Ishikawa (cell line): Measurements from ENCODE around the gene CHERP.
A peak's percentile ranks its signal among the peaks of the same experiment; 100 is the strongest.

Experiments
- CEBPB ChIP-seq: IDR thresholded peaks from 2 replicates; pipeline ENCODE4 v1.6.1; 2012
- CREB1 ChIP-seq: IDR thresholded peaks from 2 replicates; pipeline ENCODE4 v1.6.1; 2012; ENCODE audit warnings: low read depth
- EGR1 ChIP-seq: IDR thresholded peaks from 2 replicates; pipeline ENCODE4 v1.6.1; 2012
- EP300 ChIP-seq: IDR thresholded peaks from 2 replicates; pipeline ENCODE4 v1.6.1; 2012; ENCODE audit warnings: borderline replicate concordance
- FOXM1 ChIP-seq: IDR thresholded peaks from 2 replicates; pipeline ENCODE4 v1.6.1; 2012; ENCODE audit warnings: low read depth, borderline replicate concordance
- NFIC ChIP-seq: IDR thresholded peaks from 2 replicates; pipeline ENCODE4 v1.6.1; 2012
- RAD21 ChIP-seq: IDR thresholded peaks from 2 replicates; pipeline ENCODE4 v1.6.1; 2012; ENCODE audit warnings: low read depth
- TAF1 ChIP-seq: IDR thresholded peaks from 2 replicates; pipeline ENCODE4 v1.6.1; 2012; ENCODE audit warnings: low read depth, mild to moderate bottlenecking
- TCF12 ChIP-seq: IDR thresholded peaks from 2 replicates; pipeline ENCODE4 v1.6.1; 2012; ENCODE audit warnings: low read depth
- TEAD4 ChIP-seq: IDR thresholded peaks from 2 replicates; pipeline ENCODE4 v1.6.1; 2012
- YY1 ChIP-seq: IDR thresholded peaks from 2 replicates; pipeline ENCODE4 v1.6.1; 2012; ENCODE audit warnings: low read depth
- ZBTB7A ChIP-seq: IDR thresholded peaks from 2 replicates; pipeline ENCODE4 v1.6.1; 2012; ENCODE audit warnings: low read depth
- TF ChIP-seq, protein P1 (sequence below): IDR thresholded peaks from 2 replicates; pipeline ENCODE4 v1.6.1; 2012
- TF ChIP-seq, protein P2 (sequence below): IDR thresholded peaks from 2 replicates; pipeline ENCODE4 v1.6.1; 2012
- TF ChIP-seq, protein P3 (sequence below): IDR thresholded peaks from 2 replicates; pipeline ENCODE4 v1.6.1; 2012; ENCODE audit warnings: low read depth, mild to moderate bottlenecking

CHERP gene

DNA sequence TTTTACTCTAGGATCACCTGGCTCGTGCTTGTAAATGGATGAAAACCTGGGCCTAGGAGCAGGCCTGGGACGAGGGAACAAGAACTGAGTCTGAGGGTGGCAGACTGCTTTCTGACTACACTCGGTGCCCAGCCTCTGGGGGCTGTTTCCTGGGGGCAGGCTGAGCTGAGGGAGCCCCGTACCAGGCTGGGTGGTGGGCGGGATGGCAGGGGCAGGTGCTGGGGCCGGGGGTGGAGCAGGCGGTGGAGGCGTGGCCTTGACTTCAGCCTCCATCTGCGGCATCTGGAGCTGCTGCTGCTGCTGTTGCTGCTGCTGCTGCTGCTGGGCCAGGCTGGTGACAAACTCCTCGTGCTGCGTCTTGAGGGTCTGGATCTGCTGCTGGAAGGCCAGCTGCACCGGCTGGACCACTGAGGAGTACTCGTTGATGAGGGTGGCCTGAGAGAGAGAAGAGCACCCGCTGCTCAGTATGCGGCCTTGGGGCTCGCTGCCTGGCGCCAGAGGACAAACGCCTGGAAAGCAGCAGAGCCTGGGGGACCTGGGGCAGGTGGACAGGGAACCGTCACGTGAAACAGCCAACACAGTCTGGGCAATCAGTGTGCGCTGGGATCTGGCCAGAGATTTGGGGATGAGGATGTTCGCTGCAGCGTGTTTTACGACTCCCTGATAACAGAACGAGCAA is 12.6 kb downstream of the CHERP start:
- TF ChIP-seq RAD21 = no peak
- TF ChIP-seq EGR1 = no peak
- no peak for TF ChIP-seq YY1
- no peak for TF ChIP-seq TAF1
- TF ChIP-seq TEAD4 = no peak
- TF ChIP-seq, protein P1, sequence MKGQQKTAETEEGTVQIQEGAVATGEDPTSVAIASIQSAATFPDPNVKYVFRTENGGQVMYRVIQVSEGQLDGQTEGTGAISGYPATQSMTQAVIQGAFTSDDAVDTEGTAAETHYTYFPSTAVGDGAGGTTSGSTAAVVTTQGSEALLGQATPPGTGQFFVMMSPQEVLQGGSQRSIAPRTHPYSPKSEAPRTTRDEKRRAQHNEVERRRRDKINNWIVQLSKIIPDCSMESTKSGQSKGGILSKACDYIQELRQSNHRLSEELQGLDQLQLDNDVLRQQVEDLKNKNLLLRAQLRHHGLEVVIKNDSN = no peak
- TF ChIP-seq ZBTB7A = no peak
- TF ChIP-seq TCF12 = no peak
- no peak for TF ChIP-seq CREB1
- TF ChIP-seq NFIC = no peak
- TF ChIP-seq EP300 = no peak
- no peak for TF ChIP-seq CEBPB
- TF ChIP-seq, protein P2, sequence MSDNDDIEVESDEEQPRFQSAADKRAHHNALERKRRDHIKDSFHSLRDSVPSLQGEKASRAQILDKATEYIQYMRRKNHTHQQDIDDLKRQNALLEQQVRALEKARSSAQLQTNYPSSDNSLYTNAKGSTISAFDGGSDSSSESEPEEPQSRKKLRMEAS = no peak
- TF ChIP-seq, protein P3, sequence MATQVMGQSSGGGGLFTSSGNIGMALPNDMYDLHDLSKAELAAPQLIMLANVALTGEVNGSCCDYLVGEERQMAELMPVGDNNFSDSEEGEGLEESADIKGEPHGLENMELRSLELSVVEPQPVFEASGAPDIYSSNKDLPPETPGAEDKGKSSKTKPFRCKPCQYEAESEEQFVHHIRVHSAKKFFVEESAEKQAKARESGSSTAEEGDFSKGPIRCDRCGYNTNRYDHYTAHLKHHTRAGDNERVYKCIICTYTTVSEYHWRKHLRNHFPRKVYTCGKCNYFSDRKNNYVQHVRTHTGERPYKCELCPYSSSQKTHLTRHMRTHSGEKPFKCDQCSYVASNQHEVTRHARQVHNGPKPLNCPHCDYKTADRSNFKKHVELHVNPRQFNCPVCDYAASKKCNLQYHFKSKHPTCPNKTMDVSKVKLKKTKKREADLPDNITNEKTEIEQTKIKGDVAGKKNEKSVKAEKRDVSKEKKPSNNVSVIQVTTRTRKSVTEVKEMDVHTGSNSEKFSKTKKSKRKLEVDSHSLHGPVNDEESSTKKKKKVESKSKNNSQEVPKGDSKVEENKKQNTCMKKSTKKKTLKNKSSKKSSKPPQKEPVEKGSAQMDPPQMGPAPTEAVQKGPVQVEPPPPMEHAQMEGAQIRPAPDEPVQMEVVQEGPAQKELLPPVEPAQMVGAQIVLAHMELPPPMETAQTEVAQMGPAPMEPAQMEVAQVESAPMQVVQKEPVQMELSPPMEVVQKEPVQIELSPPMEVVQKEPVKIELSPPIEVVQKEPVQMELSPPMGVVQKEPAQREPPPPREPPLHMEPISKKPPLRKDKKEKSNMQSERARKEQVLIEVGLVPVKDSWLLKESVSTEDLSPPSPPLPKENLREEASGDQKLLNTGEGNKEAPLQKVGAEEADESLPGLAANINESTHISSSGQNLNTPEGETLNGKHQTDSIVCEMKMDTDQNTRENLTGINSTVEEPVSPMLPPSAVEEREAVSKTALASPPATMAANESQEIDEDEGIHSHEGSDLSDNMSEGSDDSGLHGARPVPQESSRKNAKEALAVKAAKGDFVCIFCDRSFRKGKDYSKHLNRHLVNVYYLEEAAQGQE = no peak
- TF ChIP-seq FOXM1 = no peak

DNA sequence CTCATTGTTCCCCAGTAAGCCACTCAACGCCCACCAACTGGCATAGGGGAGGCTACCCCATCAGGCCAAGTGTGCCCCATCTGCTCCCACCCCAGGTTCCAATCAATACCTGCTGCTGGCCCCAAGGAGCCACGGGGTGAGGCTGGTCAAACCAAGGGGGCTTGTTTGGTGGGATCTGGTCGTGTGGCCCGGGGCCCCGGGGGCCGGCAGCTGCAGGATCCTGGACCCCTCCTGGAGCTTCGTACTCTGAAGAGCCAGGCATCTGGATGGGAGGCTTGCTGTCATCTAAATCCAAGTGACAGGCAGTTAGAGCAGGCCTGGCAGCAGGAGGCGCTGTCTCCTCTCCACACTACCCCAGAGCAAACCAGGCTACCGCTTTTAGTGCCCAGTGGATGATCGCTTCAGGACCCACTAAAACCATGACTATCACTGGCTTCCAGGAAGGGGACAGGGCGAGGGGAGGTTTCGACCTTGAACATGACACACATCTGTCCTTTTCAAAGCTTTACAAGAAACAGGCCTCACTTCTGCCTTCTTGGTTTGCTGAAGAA is 14.2 kb downstream of the CHERP start:
- peak; percentile 35 for TF ChIP-seq RAD21
- TF ChIP-seq, protein P1 = no peak

DNA sequence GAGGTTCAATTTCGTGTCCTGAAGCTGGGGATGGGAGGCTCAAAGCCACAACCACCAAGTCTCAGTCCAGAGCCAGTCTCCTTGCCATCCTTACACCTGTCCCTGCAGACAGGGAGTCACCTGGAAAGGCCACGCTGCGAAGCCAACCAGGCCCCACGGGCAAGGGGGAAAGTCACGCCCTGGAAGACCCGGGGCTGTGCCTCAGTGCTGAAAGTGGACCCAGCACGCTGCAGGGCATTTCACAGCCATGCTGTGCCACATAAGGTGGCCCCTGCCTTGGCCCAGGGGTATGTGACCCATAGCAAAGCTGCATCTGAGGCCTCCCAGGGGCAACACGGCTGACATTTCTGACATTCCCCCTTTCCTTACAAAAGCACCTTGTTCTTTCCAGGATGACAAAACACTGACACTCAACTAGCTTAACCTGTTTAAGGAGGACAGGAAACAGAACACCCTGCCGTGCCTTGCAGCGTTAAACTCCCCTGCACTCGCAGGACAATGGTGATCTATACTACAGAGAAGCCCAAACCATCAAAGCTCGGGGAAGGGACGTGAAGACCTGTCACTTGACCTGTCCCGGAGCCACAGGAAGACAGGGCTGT is 14.8 kb downstream of the CHERP start:
- TF ChIP-seq, protein P3 = no peak
- no peak for TF ChIP-seq TAF1
- TF ChIP-seq TEAD4 = 0 out of 2 replicates have a peak, but pooled peaks have one; percentile 32
- TF ChIP-seq ZBTB7A = no peak; the same call in 1 of the 2 replicates

DNA sequence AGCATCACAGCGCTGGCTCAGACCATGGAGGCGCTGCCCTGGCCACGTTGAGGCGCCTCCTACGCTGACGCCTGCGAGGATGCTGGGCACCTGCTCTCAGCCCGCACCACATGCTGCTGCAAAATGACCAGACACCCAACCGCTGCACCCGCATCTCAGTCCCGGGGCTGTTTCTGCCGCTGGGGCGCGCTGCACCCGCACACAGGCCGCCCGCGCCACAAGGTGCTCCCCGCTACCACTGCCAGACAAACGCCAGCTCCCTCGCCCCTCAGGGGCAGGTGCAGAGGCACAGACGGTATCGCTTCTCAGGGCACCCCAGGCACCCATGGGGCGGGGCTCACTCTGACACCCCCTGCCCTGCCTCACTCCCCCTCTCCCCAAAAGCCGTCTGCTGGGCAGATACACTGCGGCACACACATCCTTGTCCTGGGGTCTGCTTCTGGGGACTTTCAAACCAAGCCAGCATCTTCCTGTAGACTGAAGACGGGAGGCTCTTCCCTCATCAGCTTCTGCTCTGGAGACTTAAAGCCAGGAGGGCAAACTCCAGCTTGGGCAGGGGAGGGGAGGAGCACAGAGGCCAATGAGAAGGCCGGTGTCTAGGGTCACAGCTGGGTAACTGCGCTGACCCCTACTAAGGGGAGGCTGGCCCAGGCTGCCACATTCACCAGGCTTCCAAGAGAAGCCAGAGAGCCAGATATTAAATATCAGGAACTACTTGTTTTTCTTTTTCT is 16.3 kb downstream of the CHERP start:
- TF ChIP-seq EP300 (no peak), TEAD4 (no peak), EGR1 (no peak), YY1 (no peak), TAF1 (no peak), ZBTB7A (no peak), CREB1 (no peak), TCF12 (no peak), RAD21 (no peak), NFIC (no peak), CEBPB (no peak), FOXM1 (no peak)
- TF ChIP-seq, protein P2 = no peak
- TF ChIP-seq, protein P3 = no peak
